IPS DF 19.7 (cell line): ENCODE data around the gene UNCX.
"Not testable (repeated sequence)": the region's sequence is repeated elsewhere in the genome, so short reads cannot be mapped to it uniquely, and the experiment has no call there.

ENCODE experiments used
- DNase-seq: peaks from one replicate; pipeline ENCODE4 v3.0.0-alpha.2; 2013; ENCODE audit warnings: low read depth, low spot score

UNCX gene

GRCh38 chr7:1278543-1278942 is 45.9 kb downstream of the UNCX start:
- DNase-seq = no peak

DNA sequence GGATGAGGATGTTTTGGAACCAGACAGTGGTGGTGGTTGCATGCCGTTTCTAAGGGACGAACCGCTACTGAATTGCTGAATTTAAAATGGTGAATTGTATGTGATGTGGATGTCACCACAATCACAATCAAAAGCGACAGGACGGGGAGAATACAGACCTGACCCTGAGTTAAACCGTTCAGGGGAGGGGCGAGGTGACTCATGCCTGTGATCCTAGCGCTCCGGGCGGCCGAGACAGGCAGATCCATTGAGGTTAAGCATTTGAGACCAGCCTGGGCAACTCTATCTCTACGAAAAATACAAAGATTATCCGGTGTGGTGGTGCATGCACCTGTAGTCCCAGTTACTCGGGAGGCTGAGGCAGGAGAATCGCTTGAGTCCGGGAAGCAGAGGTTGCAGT is 46.4 kb downstream of the UNCX start:
- DNase-seq = no peak

GRCh38 chr7:1279895-1280294 is 47.2 kb downstream of the UNCX start:
- not testable (repeated sequence) for DNase-seq

DNA sequence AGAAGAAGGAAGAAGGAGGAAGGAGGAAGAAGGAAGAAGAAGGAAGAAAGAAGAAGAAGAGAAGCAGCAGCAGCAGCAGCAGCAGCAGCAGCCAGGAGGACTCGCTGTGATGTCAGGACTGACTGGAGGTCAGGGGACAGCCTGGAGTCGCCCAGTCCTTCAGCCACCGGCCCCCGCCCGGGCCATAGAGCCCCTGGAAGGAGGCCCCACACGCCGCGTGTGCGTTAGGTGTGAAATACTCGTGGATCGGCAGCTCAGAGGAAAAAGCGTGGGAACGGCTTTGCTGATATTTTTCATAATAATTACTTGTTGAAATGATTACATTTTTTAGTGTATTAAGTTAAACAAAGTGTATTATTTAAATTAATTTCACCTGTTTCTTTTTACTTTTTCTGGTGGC is 48.4 kb downstream of the UNCX start:
- DNase-seq = no peak

DNA sequence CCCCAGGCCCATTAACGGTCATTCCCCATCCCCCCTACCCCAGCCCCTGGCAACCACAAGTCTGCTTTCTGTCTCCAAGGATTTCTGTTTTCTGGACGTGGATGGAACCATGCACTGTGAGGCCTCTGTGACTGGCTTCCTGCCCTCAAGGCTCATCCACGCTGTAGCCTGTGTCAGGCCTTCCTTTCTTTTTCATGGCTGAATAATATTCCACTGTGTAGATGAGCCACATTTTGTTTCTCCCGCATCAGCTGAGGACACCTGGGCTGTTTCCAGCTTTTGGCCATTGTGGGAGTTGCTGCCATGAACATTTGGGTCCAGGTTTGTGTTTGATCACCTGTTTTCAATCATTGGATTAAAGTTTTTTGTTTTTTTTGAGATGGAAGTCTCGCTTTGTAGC is 50.0 kb downstream of the UNCX start:
- no peak for DNase-seq

DNA sequence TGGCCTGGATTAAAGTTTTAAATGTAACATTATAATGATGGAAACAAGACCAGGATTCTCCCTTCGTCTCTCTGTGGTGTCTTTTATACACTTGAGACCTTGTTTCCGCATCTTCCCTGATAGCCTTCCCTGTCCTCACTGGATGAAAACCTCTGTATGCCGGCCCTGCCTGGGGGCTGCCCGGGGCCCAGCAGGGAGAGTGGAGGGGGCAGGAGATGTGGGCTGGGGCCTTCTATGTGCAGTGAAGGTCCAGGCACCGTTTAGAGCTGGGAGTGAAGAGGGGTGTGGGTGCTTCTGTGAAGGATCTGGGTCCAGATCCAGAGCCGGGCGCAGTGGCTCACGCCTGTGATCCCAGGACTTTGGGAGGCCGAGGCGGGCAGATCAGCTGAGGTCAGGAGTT is 50.7 kb downstream of the UNCX start:
- no peak for DNase-seq

DNA sequence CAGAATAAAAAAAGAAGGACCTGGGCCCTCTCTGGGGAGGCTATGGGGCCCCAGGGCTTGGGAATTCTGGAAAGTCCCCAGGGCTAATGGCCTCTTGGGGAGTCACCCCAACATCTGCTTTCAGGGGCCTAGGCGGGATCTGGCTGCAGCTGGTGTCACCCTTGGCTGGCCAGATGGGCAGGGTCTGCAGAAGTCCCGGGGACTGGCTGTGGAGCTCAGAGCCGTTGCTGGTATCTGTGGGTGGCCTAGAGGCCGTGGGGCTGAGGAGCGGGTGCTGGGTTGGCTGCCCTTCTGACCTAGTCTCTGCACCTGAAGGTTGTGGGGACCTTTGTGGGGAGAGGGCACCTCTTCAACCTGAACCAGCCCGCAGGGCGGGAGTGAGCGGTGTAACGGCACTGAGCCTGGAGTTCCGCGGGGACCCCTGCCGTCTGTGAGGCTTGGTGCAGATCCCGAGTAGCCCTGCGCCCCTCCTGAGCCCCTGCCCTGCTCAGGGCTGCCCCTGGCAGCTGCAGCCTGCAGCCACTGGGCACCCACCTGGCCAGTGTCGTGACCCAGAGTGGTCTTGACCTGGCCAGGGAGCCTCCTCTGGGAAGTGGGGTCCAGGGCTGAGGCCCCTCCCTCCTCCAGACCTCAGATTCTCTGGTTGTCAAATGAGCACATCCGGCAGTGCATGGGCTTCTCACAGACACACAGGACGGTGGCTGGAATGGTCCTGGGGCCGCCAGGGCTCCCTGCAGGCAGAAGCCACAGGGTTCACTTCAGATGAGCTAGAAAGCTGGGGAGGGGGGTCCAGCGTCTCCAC is 51.5 kb downstream of the UNCX start:
- no peak for DNase-seq

DNA sequence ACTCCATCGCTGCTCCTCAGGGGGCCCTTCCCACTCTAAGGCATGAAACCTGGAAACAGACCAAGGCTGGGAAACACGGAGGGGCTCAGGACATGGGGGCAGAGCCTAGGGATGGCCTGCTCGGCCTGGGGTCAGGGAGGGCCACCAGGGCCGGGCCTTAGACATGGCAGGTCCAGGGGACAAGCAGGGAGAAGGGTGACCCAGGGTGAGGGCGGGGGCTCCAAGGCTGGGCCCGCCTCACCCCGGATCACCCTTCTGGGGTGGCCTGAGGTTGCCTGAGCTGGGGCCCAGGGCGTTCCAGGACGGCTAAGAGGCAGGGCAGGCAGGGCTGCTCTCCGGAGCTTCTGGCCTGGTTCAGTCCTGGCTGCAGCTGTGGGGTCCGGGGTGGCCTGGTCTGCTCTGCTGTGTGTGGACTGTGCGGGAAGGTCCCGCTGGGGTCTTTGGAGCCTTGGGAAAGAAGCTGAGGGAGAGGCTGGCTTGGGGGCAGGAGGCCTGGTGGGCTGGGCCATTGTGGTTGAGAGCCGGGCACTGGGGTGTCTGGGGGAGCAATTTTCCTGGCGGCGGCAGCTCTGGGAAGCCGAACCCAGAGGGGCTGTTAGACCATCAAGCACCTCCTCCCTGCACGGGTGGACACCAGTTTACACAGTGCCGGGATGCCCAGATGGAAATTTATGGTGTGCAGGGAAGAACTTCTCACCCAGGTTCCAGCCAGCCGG is 52.2 kb downstream of the UNCX start:
- DNase-seq = no peak

DNA sequence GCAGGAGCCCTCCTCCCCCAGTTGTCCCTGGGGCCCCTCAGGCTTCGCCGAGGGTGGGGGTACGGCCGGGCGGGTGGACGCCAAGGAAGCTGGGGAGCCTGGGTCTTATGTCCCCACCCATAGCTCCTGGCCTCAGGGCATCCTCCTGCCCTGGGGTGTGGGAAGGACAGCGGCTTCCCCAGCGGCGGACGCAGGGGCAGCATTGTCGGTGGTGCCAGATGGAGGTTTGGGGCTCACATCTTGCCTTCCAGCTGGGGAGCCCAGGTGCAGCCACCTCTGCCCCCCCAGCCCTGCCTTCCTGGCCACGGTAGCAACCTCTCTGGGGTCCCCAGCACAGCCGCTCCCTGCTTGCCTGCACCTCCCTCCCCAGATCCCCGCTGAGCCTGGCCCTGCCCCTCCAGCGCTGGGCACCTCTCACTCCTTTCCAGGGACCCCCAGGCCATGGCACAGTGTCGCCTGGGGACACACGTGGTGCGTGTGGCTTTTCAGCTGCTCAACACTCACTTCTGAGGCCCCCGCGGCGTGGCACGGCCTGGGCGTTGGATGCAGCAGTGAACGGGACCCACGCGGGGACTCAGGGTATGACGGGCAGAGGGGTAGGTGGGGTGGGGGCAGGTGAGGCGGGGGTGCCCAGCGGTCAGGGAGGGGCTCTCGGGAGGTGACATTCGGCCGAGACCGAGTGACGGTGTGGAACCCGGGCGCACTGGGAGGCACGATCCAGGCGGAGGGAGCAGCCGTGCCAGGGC is 53.1 kb downstream of the UNCX start:
- DNase-seq = no peak
